ENCODE measurements around the gene PSMC3IP.

DNA sequence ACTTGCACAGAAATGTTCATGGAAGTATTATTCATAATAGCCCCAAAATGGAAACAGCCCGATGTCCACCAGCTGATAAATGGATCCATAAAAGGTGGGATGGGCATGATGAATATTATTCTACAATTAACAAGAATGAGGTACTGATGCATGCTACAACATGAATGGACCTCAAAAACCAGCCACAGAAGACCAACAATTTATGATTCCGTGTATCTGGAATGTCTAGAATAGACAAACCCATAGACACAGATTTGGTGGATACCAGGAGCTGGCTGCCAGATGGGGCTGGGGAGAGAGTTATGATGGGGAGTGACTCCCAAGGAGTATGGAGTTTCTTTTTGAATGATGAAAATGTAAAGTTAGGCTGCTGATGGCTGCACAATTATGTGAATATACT lies 52.3 kb downstream of the PSMC3IP start:
- TF ChIP-seq EZH2 (IDR thresholded peaks at IDR 0.05), result no peak
- TF ChIP-seq POLR2AphosphoS5 (IDR thresholded peaks at IDR 0.05; ENCODE audit: borderline replicate concordance, low read depth, low read length), result no peak
- TF ChIP-seq FOXP2 (optimal IDR thresholded peaks at IDR 0.05; ENCODE audit: control extremely low read depth, extremely low read length, insufficient read depth), result no peak

Data from SK-N-MC (cell line).